ENCODE measurements around the gene CCDC148. TPM values are rescaled to one million over a fixed set of nuclear protein-coding genes. Genes with fewer than 3 reads are reported as not detected.

The CCDC148 gene
- total and polyA plus RNA-seq, 2 experiments from 2014 or later = 1.2 to 1.8 TPM

DNA sequence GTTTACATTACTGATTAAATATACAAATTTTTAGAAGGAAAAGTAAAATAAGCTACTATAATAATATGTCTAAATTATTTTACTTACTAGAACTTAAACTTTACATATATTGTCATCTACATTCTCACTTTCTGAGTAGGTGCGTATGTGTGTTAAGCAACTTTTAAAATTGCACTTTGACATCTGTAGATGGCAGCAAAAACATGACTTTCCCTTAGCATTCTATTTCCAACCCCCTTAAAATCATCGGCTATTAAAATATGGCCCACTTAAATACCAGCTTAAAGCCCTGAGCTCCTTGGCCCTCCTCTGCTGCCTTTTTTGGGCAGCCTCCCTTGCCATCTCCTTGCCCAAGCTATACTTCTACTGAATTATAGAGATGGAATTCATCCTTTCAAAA lies 276.9 kb downstream of the CCDC148 start:
- no peaks in the 10 kb centered on the region for H3K27me3 ChIP-seq (ENCODE audit: insufficient read depth)
- no peak overlapping the region for H3K4me2 ChIP-seq
- no peaks in the 10 kb centered on the region for H3K36me3 ChIP-seq (ENCODE audit: insufficient read depth)
- Mint-ChIP-seq H3K27me3 (ENCODE audit: insufficient read depth, low read depth, poor library complexity) (peaks cover 8% of the 10 kb centered on the region), H3K4me3 (no peak overlapping the region), H3K4me1 (peaks cover 30% of the 10 kb centered on the region), H3K36me3 (ENCODE audit: low read depth) (no peaks in the 10 kb centered on the region), H3K9me3 (no peaks in the 10 kb centered on the region), H3K27ac (no peak overlapping the region)
- no peak overlapping the region for H2AFZ ChIP-seq
- H3K27ac ChIP-seq (ENCODE audit: low read depth) = no peak overlapping the region
- ATAC-seq = peak; percentile 58
- TF ChIP-seq, protein P1, sequence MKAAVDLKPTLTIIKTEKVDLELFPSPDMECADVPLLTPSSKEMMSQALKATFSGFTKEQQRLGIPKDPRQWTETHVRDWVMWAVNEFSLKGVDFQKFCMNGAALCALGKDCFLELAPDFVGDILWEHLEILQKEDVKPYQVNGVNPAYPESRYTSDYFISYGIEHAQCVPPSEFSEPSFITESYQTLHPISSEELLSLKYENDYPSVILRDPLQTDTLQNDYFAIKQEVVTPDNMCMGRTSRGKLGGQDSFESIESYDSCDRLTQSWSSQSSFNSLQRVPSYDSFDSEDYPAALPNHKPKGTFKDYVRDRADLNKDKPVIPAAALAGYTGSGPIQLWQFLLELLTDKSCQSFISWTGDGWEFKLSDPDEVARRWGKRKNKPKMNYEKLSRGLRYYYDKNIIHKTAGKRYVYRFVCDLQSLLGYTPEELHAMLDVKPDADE (IDR thresholded peaks at IDR 0.05) = no peak
- TF ChIP-seq EZH2phosphoT487 (IDR thresholded peaks at IDR 0.05; ENCODE audit: unreplicated experiment) (no peak), STAT1 (IDR thresholded peaks at IDR 0.05; ENCODE audit: unreplicated experiment) (no peak), EZH2 (IDR thresholded peaks at IDR 0.05; ENCODE audit: low read depth, unreplicated experiment) (no peak), POLR2AphosphoS5 (IDR thresholded peaks at IDR 0.05; ENCODE audit: low read depth) (no peak)
- TF ChIP-seq, protein P2, sequence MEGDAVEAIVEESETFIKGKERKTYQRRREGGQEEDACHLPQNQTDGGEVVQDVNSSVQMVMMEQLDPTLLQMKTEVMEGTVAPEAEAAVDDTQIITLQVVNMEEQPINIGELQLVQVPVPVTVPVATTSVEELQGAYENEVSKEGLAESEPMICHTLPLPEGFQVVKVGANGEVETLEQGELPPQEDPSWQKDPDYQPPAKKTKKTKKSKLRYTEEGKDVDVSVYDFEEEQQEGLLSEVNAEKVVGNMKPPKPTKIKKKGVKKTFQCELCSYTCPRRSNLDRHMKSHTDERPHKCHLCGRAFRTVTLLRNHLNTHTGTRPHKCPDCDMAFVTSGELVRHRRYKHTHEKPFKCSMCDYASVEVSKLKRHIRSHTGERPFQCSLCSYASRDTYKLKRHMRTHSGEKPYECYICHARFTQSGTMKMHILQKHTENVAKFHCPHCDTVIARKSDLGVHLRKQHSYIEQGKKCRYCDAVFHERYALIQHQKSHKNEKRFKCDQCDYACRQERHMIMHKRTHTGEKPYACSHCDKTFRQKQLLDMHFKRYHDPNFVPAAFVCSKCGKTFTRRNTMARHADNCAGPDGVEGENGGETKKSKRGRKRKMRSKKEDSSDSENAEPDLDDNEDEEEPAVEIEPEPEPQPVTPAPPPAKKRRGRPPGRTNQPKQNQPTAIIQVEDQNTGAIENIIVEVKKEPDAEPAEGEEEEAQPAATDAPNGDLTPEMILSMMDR (conservative IDR thresholded peaks at IDR 0.05; ENCODE audit: low read depth in 2 of 2) = peak; percentile 54 to 62
- H3K4me1 ChIP-seq (ENCODE audit: insufficient read depth) = 0 out of 2 replicates have a peak, but pooled peaks cover 7% of the 10 kb centered on the region
- no peak overlapping the region for H3K4me3 ChIP-seq
- no peaks in the 10 kb centered on the region for H3K9me2 ChIP-seq (ENCODE audit: insufficient read depth)
- H4K20me1 ChIP-seq (replicated peaks; ENCODE audit: insufficient read depth) = no peaks in the 10 kb centered on the region
- peak; percentile 26 for DNase-seq (ENCODE audit: low spot score)
- H3K79me2 ChIP-seq (replicated peaks; ENCODE audit: insufficient read depth) = no peaks in the 10 kb centered on the region
- H3F3A ChIP-seq (replicated peaks; ENCODE audit: low read depth) = no peaks in the 10 kb centered on the region

- Histone ChIP-seq H4K20me1 (replicated peaks; ENCODE audit: insufficient read depth) (no peaks in the 10 kb centered on the region), H3F3A (replicated peaks; ENCODE audit: low read depth) (no peaks in the 10 kb centered on the region), H3K27me3 (ENCODE audit: insufficient read depth) (no peaks in the 10 kb centered on the region), H2AFZ (no peak overlapping the region), H3K27ac (ENCODE audit: low read depth) (no peak overlapping the region), H3K79me2 (replicated peaks; ENCODE audit: insufficient read depth) (no peaks in the 10 kb centered on the region), H3K9me2 (ENCODE audit: insufficient read depth) (no peaks in the 10 kb centered on the region), H3K36me3 (ENCODE audit: insufficient read depth) (no peaks in the 10 kb centered on the region), H3K4me1 (ENCODE audit: insufficient read depth) (0 out of 2 replicates have a peak, but pooled peaks cover 7% of the 10 kb centered on the region), H3K4me2 (no peak overlapping the region), H3K4me3 (no peak overlapping the region)
- Mint-ChIP-seq H3K27ac (no peak overlapping the region), H3K27me3 (ENCODE audit: insufficient read depth, low read depth, poor library complexity) (peaks cover 8% of the 10 kb centered on the region), H3K9me3 (no peaks in the 10 kb centered on the region), H3K4me1 (peaks cover 27% of the 10 kb centered on the region), H3K4me3 (no peak overlapping the region), H3K36me3 (ENCODE audit: low read depth) (no peaks in the 10 kb centered on the region)
- DNase-seq (ENCODE audit: low spot score) (no peak), ATAC-seq (no peak)
- TF ChIP-seq, protein P1 (IDR thresholded peaks at IDR 0.05) = no peak
- no peak for TF ChIP-seq POLR2AphosphoS5 (IDR thresholded peaks at IDR 0.05; ENCODE audit: low read depth)
- no peak for TF ChIP-seq CREB1 (CRISPR knock-in tag; IDR thresholded peaks at IDR 0.05; ENCODE audit: low read depth)
- TF ChIP-seq ZNF114 (CRISPR knock-in tag; IDR thresholded peaks at IDR 0.05) = no peak
- TF ChIP-seq EZH2 (IDR thresholded peaks at IDR 0.05; ENCODE audit: low read depth, unreplicated experiment) = no peak
- no peak for TF ChIP-seq JUNB (IDR thresholded peaks at IDR 0.05; ENCODE audit: unreplicated experiment)
- TF ChIP-seq STAT1 (IDR thresholded peaks at IDR 0.05; ENCODE audit: unreplicated experiment) = no peak
- no peak for TF ChIP-seq NANOG (IDR thresholded peaks at IDR 0.05; ENCODE audit: borderline replicate concordance)
- TF ChIP-seq, protein P3, sequence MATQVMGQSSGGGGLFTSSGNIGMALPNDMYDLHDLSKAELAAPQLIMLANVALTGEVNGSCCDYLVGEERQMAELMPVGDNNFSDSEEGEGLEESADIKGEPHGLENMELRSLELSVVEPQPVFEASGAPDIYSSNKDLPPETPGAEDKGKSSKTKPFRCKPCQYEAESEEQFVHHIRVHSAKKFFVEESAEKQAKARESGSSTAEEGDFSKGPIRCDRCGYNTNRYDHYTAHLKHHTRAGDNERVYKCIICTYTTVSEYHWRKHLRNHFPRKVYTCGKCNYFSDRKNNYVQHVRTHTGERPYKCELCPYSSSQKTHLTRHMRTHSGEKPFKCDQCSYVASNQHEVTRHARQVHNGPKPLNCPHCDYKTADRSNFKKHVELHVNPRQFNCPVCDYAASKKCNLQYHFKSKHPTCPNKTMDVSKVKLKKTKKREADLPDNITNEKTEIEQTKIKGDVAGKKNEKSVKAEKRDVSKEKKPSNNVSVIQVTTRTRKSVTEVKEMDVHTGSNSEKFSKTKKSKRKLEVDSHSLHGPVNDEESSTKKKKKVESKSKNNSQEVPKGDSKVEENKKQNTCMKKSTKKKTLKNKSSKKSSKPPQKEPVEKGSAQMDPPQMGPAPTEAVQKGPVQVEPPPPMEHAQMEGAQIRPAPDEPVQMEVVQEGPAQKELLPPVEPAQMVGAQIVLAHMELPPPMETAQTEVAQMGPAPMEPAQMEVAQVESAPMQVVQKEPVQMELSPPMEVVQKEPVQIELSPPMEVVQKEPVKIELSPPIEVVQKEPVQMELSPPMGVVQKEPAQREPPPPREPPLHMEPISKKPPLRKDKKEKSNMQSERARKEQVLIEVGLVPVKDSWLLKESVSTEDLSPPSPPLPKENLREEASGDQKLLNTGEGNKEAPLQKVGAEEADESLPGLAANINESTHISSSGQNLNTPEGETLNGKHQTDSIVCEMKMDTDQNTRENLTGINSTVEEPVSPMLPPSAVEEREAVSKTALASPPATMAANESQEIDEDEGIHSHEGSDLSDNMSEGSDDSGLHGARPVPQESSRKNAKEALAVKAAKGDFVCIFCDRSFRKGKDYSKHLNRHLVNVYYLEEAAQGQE (IDR thresholded peaks at IDR 0.05; ENCODE audit: unreplicated experiment) = no peak
Observed at GRCh38 chr2:158178646-158179045, 277.9 kb downstream of the CCDC148 start.

Data from GM23338 (cell line).